ENCODE data around the gene NTHL1. TPM values are rescaled to one million over a fixed set of nuclear protein-coding genes. Genes with fewer than 3 reads are reported as not detected.

NTHL1 gene
- total RNA-seq, 1 experiment from 2014 or later, result 52.0 TPM

DNA sequence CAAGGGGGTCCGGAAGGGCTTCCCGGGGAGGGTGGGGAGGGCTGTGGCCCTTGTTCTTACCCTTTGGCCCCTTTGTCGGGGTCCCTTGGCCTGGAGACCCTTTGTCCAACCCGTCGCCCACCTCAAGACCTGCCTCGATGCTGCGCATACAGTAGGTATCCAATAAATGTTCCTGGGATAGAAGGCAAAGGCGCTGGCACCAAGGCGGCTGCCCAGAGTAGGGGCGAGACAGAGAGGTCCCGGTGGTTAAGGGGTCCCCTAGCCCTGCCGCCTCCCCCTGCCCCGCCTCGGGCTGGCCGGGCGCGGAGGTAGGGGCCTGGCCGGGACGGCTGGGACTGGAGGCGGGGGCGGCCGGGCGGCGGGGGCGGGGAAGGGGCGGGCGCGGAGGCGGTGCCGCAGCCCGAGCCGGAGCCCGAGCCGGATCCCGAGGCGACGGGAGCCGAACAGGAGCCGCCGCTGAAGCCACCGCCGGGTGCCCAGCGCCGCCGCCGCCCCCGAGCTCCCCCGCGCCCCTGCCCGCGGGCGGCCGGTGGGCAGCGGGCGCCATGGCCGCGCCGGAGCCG lies 21.1 kb downstream of the NTHL1 start, which contains the start of gene NHERF2:
Gene NHERF2, plus strand, starts transcription at position 442 of the 563 bp plus-strand sequence. Its CDS starts 104 bp downstream, at position 546.
- peak within 1 kb of the TSS; percentile 52 for H3K4me2 ChIP-seq (ENCODE audit: insufficient read depth, insufficient read length, low read length)
- no peak within 1 kb of the TSS for H3K18ac ChIP-seq (ENCODE audit: insufficient read length, low read depth, low read length)
- H3K23me2 ChIP-seq (ENCODE audit: insufficient read length, low read depth, low read length, poor library complexity, severe bottlenecking), result peaks cover 7% of the 10 kb centered on the region
- H3K56ac ChIP-seq (ENCODE audit: insufficient read length, low read depth, low read length), result no peak within 1 kb of the TSS
- H4K8ac ChIP-seq (replicated peaks; ENCODE audit: insufficient read length, low read depth, low read length), result no peak within 1 kb of the TSS
- no peak within 1 kb of the TSS for H4K5ac ChIP-seq (ENCODE audit: insufficient read length, low read depth, low read length)
- H3K27ac ChIP-seq (ENCODE audit: insufficient read length, low read depth, low read length), result no peak within 1 kb of the TSS
- H2BK5ac ChIP-seq (ENCODE audit: insufficient read length, low read length), result no peak within 1 kb of the TSS
- DNase-seq, result no peak
- no peaks in the 10 kb centered on the region; the same call in 1 of the 2 replicates for H3K4me1 ChIP-seq (ENCODE audit: insufficient read depth, low read length)
- no peak within 1 kb of the TSS for H3K4ac ChIP-seq (ENCODE audit: low read depth, low read length)
- no peaks in the 10 kb centered on the region for H4K20me1 ChIP-seq (ENCODE audit: control insufficient read depth, insufficient read depth, insufficient read length)
- H4K91ac ChIP-seq (ENCODE audit: insufficient read length, low read depth, low read length), result no peak within 1 kb of the TSS
- no peaks in the 10 kb centered on the region for H3K9me3 ChIP-seq (ENCODE audit: control insufficient read depth, low read depth, low read length)
- no peak within 1 kb of the TSS for H2BK120ac ChIP-seq (ENCODE audit: low read depth, low read length, poor library complexity, severe bottlenecking)
- H3K23ac ChIP-seq (ENCODE audit: insufficient read length, low read depth, low read length), result no peak within 1 kb of the TSS
- H2AK5ac ChIP-seq (ENCODE audit: insufficient read length, low read length), result no peak within 1 kb of the TSS
- H3K14ac ChIP-seq (ENCODE audit: insufficient read depth, low read length), result no peak within 1 kb of the TSS
- Mint-ChIP-seq H3K4me1 (peaks cover 12 to 14% of the 10 kb centered on the region in 2 experiments), H3K27me3 (ENCODE audit: low read depth) (peaks cover 47% of the 10 kb centered on the region), H3K36me3 (ENCODE audit: insufficient read depth in 1 of 3, low read depth in 3 of 3) (no peaks in the 10 kb centered on the region), H3K4me3 (peak within 1 kb of the TSS; percentile 71 to 84), H3K27ac (no peak within 1 kb of the TSS; a peak in 1 of 7 replicates), H3K9me3 (peaks cover 0 to 5% of the 10 kb centered on the region in 2 experiments; a peak in 3 of 5 replicates)
- H2AFZ ChIP-seq (ENCODE audit: low read length), result no peak within 1 kb of the TSS
- no peak within 1 kb of the TSS for H2BK20ac ChIP-seq (ENCODE audit: low read depth, low read length, poor library complexity, severe bottlenecking)
- WGBS (ENCODE audit: extremely low coverage, insufficient read length, low lambda C conversion rate), result no CpG with 5 or more reads among the region's 59 CpGs
- no peak within 1 kb of the TSS for H2BK15ac ChIP-seq (ENCODE audit: low read depth, low read length)
- no peaks in the 10 kb centered on the region for H3K79me1 ChIP-seq (ENCODE audit: insufficient read depth, low read depth, low read length, poor library complexity, severe bottlenecking)
- TF ChIP-seq, protein P1, sequence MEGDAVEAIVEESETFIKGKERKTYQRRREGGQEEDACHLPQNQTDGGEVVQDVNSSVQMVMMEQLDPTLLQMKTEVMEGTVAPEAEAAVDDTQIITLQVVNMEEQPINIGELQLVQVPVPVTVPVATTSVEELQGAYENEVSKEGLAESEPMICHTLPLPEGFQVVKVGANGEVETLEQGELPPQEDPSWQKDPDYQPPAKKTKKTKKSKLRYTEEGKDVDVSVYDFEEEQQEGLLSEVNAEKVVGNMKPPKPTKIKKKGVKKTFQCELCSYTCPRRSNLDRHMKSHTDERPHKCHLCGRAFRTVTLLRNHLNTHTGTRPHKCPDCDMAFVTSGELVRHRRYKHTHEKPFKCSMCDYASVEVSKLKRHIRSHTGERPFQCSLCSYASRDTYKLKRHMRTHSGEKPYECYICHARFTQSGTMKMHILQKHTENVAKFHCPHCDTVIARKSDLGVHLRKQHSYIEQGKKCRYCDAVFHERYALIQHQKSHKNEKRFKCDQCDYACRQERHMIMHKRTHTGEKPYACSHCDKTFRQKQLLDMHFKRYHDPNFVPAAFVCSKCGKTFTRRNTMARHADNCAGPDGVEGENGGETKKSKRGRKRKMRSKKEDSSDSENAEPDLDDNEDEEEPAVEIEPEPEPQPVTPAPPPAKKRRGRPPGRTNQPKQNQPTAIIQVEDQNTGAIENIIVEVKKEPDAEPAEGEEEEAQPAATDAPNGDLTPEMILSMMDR (conservative IDR thresholded peaks at IDR 0.05), result no peak
- no peak within 1 kb of the TSS for H3K9ac ChIP-seq (ENCODE audit: extremely low read depth, insufficient read length, low read length)
- H3K27me3 ChIP-seq (ENCODE audit: insufficient read depth, low read length), result peaks cover 7% of the 10 kb centered on the region; the same call in 1 of the 2 replicates
- no peak within 1 kb of the TSS for H2BK12ac ChIP-seq (ENCODE audit: insufficient read length, low read depth, low read length)
- no peak within 1 kb of the TSS for H3T11ph ChIP-seq (ENCODE audit: low read length)
- H3K79me2 ChIP-seq (ENCODE audit: insufficient read depth, low read length), result no peaks in the 10 kb centered on the region
